HL-60 (cell line): Measurements from ENCODE around the gene QPCT.

Experiments
- POLR2AphosphoS5 ChIP-seq: IDR thresholded peaks from 2 replicates; pipeline ENCODE4 v1.6.1; 2012; ENCODE audit warnings: low read depth
- TF ChIP-seq, protein P1 (sequence below): IDR thresholded peaks from 2 replicates; pipeline ENCODE4 v1.6.1; 2012; ENCODE audit warnings: low read depth; ENCODE audit not compliant: insufficient replicate concordance

DNA sequence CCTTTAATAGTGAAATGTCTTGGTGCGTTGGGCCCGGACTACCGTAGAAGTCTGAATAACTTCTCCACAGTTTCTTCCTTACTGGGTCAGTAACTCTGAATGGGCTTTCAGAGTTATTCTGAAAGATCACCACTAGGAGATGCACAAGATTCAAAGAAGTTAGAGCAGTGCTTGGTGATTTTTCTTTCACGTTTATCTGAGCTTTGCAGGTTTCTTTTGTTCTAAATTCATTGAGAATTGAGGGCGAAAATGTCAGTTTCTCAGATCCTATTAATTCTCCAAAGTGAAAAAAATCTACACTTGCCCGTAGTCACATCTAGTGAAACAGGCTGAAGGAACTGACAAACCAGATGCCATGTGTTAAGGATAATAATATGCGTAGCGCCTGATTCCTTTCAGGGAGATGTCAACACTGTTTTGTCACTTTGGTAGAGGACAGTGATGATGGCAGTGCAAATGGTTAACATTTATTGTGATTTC is 70.1 kb downstream of the QPCT start:
- no peak for TF ChIP-seq POLR2AphosphoS5
- TF ChIP-seq, protein P1, sequence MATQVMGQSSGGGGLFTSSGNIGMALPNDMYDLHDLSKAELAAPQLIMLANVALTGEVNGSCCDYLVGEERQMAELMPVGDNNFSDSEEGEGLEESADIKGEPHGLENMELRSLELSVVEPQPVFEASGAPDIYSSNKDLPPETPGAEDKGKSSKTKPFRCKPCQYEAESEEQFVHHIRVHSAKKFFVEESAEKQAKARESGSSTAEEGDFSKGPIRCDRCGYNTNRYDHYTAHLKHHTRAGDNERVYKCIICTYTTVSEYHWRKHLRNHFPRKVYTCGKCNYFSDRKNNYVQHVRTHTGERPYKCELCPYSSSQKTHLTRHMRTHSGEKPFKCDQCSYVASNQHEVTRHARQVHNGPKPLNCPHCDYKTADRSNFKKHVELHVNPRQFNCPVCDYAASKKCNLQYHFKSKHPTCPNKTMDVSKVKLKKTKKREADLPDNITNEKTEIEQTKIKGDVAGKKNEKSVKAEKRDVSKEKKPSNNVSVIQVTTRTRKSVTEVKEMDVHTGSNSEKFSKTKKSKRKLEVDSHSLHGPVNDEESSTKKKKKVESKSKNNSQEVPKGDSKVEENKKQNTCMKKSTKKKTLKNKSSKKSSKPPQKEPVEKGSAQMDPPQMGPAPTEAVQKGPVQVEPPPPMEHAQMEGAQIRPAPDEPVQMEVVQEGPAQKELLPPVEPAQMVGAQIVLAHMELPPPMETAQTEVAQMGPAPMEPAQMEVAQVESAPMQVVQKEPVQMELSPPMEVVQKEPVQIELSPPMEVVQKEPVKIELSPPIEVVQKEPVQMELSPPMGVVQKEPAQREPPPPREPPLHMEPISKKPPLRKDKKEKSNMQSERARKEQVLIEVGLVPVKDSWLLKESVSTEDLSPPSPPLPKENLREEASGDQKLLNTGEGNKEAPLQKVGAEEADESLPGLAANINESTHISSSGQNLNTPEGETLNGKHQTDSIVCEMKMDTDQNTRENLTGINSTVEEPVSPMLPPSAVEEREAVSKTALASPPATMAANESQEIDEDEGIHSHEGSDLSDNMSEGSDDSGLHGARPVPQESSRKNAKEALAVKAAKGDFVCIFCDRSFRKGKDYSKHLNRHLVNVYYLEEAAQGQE = no peak
